Measurements from ENCODE around the gene SF3B2.
"Not testable (repeated sequence)": the region's sequence is repeated elsewhere in the genome, so short reads cannot be mapped to it uniquely, and the experiment has no call there.

The SF3B2 gene

GRCh38 chr11:66112601-66113499 lies 60.7 kb downstream of the SF3B2 start:
- no peak for DNase-seq

GRCh38 chr11:66114957-66115356 lies 62.8 kb downstream of the SF3B2 start:
- not testable (repeated sequence) for DNase-seq

- DNase-seq, result no peak
Observed at GRCh38 chr11:66115638-66116301, 63.6 kb downstream of the SF3B2 start.

GRCh38 chr11:66116576-66117361 lies 64.6 kb downstream of the SF3B2 start:
- no peak for DNase-seq

GRCh38 chr11:66118847-66119246 lies 66.7 kb downstream of the SF3B2 start:
- DNase-seq, result no peak
